NB4 (cell line): ENCODE measurements around the gene RUVBL1.

ENCODE experiments used
- MAX ChIP-seq: IDR thresholded peaks from 2 replicates; pipeline ENCODE4 v1.6.1; 2011; ENCODE audit warnings: low read depth, low read length
- POLR2A ChIP-seq: IDR thresholded peaks from 2 replicates; pipeline ENCODE4 v1.6.1; 2011; ENCODE audit warnings: mild to moderate bottlenecking; ENCODE audit not compliant: insufficient read length; ENCODE audit errors: extremely low read depth

DNA sequence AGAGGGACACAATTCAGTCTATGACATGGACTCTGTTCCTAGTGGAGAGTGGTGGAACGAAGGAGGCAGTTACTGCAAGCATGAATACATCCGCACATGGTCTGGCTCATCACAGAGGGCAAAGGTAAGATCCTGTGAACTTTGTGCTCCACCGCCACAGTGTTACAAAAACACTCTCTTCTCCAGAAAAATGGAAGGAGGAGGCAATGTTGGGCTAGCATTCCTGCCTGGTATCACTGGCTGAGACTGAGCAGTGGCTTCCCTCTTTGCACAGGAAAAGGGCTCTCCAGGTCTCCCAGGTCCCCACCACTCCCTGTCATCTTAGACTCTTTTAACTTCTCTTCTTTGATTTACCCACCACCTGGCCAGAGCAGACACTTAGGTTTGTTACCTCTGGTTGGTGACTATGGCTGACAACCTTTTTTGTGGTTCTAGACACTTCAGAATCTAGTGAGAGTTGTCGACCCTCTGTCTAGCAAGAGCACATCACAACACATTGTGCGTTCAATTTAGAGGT, 28.2 kb upstream of the RUVBL1 start:
- TF ChIP-seq POLR2A (no peak), MAX (no peak)
